Heart left ventricle (tissue), 16 donors: ENCODE measurements around the gene NINJ2. TPM values are rescaled to one million over a fixed set of nuclear protein-coding genes. Genes with fewer than 3 reads are reported as not detected.

ENCODE experiments used
- ATAC-seq, 4 donors: fragments of 200-7000 bp; cut with Tn5 transposase; one replicate each; pipeline ENCODE4 v1.9.1; 2020 to 2022; ENCODE audit warnings: moderate library complexity in 4 of 4, mild to moderate bottlenecking in 3 of 4, moderate number of reproducible peaks in 1 of 4
- DNase-seq, 5 donors: peaks; one replicate each; pipeline ENCODE4 v3.0.0-alpha.2; 2020
- H3K27ac ChIP-seq, 12 donors: fragments of 200-600 bp; sonication (generic) in 4 of 12; one replicate each; pipeline versions ENCODE4 v1.5.0 to v1.8.0; 2016 to 2022; ENCODE audit warnings: mild to moderate bottlenecking in 2 of 12
- H3K27me3 ChIP-seq, 9 donors: fragments of 200-600 bp; sonication (generic) in 2 of 9; one replicate each; pipeline versions ENCODE4 v1.5.1 to v1.8.0; 2016 to 2022; ENCODE audit warnings: mild to moderate bottlenecking in 3 of 9
- H3K36me3 ChIP-seq, 9 donors: fragments of 200-600 bp; sonication (generic) in 2 of 9; one replicate each; pipeline versions ENCODE4 v1.5.0 to v1.8.0; 2018 to 2022; ENCODE audit warnings: mild to moderate bottlenecking in 2 of 9
- H3K4me1 ChIP-seq, 12 donors: fragments of 200-600 bp; sonication (generic) in 4 of 12; one replicate each; pipeline versions ENCODE4 v1.5.0 to v1.8.0; 2016 to 2022; ENCODE audit warnings: mild to moderate bottlenecking in 3 of 12
- H3K4me3 ChIP-seq, 12 donors: fragments of 200-600 bp; sonication (generic) in 4 of 12; one replicate each; pipeline versions ENCODE4 v1.5.0 to v1.8.0; 2017 to 2022; ENCODE audit warnings: mild to moderate bottlenecking in 9 of 12, moderate library complexity in 4 of 12
- H3K9me3 ChIP-seq, 12 donors: fragments of 200-600 bp; sonication (generic) in 4 of 12; one replicate each; pipeline versions ENCODE4 v1.5.0 to v1.8.0; 2016 to 2022; ENCODE audit warnings: mild to moderate bottlenecking in 1 of 12
- POLR2A ChIP-seq, 2 donors: fragments of 450-650 bp; IDR thresholded peaks; one replicate each; pipeline ENCODE4 v1.6.1; 2017; ENCODE audit warnings: antibody characterized with exemption in 2 of 2, mild to moderate bottlenecking in 2 of 2, moderate library complexity in 2 of 2
- WGBS, 4 donors: extraction: QIAGEN DNeasy Blood & Tissue Kit in 2 of 4; methylation state at CpG; one replicate each; pipeline versions ENCODE4 v1.1.5 to v1.1.7; 2013 to 2018; 5-methylcytosine and 5-hydroxymethylcytosine counted together
- intact Hi-C, 10 donors: fragments of 100-400 bp; cut with DNase I; formaldehyde crosslinking; loops; one replicate each; pipeline versions ENCODE4 v1.11.1 to v1.14.2; 2022
- polyA plus RNA-seq, 2 donors: library from polyadenylated mRNA; stranded (reverse); fragments of 200-250 nt; gene quantifications; one replicate each; pipeline ENCODE4 v1.2.3, GENCODE V29; 2013
- total RNA-seq, 9 donors: library from RNA; depleted of rRNA in 2 of 9; stranded (reverse); fragments of >200 nt in 2 of 9; fragmentation: NEBNext Ultra II Directional in 3 of 9; extraction: Animal tissue kit (Norgen Biotek cat#: 25700) in 3 of 9; gene quantifications; one replicate each; pipeline versions ENCODE4 v1.1.0 to v1.2.4, GENCODE V29; 2016 to 2023
- TF ChIP-seq, protein P1 (sequence below), 12 donors: fragments of 200-600 bp; sonication (generic) in 4 of 12; IDR thresholded peaks; one replicate each; pipeline versions ENCODE4 v1.5.0 to v1.8.0; 2018 to 2022; ENCODE audit warnings: antibody characterized with exemption in 12 of 12, mild to moderate bottlenecking in 5 of 12
- donor health status: ischemic (EF 13 %, LVEDD 7.1; RV severe dilation, severe dysfunction).
- donor health status: healthy with polysubstance abuse.
- donor health status: DM: no; HTN: yes; CAD: no.
- donor health status: DM: no; HTN: no; CAD: no.
- donor health status: ischemic (EF 25% LVEDD 6.9; RV normal size, moderate dysfunction).
- donor health status: ischemic (EF 25% LVEDD 5.7; RV mildly dilated, moderate dysfunction).
- donor health status: healthy.
- donor health status: DM: yes; HTN: yes; CAD: no.
- donor health status: ischemic (EF 35%, LVEDD 5.7; RV mildly dilated, moderate dysfunction).
- donor health status: nonischemic (EF 11% LVEDD 7.7; RV severe dilation, severe dysfunction).
- donor health status: DM: yes; HTN: yes; CAD: no.
- donor health status: PGD.
- donor health status: ischemic (EF 29% LVEDD 5.4; RV normal size, mild dysfunction).
- donor health status: nonischemic (EF 23%, LVEDD 6.1; RV moderate dilation, normal function).

The NINJ2 gene
- total and polyA plus RNA-seq, 11 donors, result 2.8 to 15.0 (median 5.2) TPM

DNA sequence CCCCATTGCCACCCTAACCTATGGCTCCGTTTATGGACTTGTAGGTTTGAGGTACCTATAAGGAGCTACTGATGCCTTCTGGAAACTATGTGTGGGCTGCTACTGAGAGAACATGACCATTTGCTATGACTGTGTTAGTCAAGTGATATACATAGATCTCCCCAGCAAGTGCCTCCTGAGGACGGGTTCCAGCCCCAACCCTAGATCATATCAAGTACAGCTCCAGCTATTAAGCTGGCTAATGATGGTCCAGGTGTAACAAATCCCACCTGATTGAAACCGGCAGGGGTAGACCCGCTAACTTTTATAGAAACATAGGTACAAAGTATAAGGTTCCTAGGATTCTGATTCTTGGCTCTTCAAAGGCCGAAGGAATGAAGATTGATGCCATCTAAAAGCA is 23.7 kb downstream of the NINJ2 start:
- intact Hi-C loops, result no loop called here
- ATAC-seq (peak in 1 of 4 donors; percentile 7), DNase-seq (no peak)
- Histone ChIP-seq H3K4me3 (no peak overlapping the region), H3K36me3 (no peaks in the 10 kb centered on the region), H3K4me1 (peaks cover 0 to 82% (median 22%) of the 10 kb centered on the region in 12 donors), H3K27ac (peak overlapping the region in 9 of 12 donors; percentile 29 to 99 (median 46)), H3K27me3 (no peaks in the 10 kb centered on the region), H3K9me3 (no peaks in the 10 kb centered on the region)
- 83 to 88% (median 87%) methylated on average over 5 of the region's 5 CpGs for WGBS, 4 donors
- TF ChIP-seq, protein P1, sequence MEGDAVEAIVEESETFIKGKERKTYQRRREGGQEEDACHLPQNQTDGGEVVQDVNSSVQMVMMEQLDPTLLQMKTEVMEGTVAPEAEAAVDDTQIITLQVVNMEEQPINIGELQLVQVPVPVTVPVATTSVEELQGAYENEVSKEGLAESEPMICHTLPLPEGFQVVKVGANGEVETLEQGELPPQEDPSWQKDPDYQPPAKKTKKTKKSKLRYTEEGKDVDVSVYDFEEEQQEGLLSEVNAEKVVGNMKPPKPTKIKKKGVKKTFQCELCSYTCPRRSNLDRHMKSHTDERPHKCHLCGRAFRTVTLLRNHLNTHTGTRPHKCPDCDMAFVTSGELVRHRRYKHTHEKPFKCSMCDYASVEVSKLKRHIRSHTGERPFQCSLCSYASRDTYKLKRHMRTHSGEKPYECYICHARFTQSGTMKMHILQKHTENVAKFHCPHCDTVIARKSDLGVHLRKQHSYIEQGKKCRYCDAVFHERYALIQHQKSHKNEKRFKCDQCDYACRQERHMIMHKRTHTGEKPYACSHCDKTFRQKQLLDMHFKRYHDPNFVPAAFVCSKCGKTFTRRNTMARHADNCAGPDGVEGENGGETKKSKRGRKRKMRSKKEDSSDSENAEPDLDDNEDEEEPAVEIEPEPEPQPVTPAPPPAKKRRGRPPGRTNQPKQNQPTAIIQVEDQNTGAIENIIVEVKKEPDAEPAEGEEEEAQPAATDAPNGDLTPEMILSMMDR (IDR thresholded peaks at IDR 0.05), result no peak
- TF ChIP-seq POLR2A (IDR thresholded peaks at IDR 0.05), result no peak

GRCh38 chr12:638953-639557 is 24.2 kb downstream of the NINJ2 start:
- Histone ChIP-seq H3K27ac (peak overlapping the region in 8 of 12 donors; percentile 29 to 99 (median 52)), H3K4me1 (peaks cover 0 to 82% (median 17%) of the 10 kb centered on the region in 12 donors), H3K27me3 (no peaks in the 10 kb centered on the region), H3K9me3 (no peaks in the 10 kb centered on the region), H3K36me3 (no peaks in the 10 kb centered on the region), H3K4me3 (no peak overlapping the region)
- no peak for DNase-seq
- 52 to 59% (median 54%) methylated on average over 3 of the region's 3 CpGs for WGBS, 4 donors
- TF ChIP-seq POLR2A (IDR thresholded peaks at IDR 0.05), result no peak
- TF ChIP-seq, protein P1 (IDR thresholded peaks at IDR 0.05), result no peak
- no peak for ATAC-seq
- intact Hi-C loops, result no loop called here

GRCh38 chr12:636632-637031 is 26.6 kb downstream of the NINJ2 start:
- Histone ChIP-seq H3K4me1 (peaks cover 0 to 87% (median 23%) of the 10 kb centered on the region in 12 donors), H3K4me3 (no peak overlapping the region), H3K27ac (peak overlapping the region in 1 of 12 donors; percentile 86), H3K36me3 (no peaks in the 10 kb centered on the region), H3K27me3 (no peaks in the 10 kb centered on the region), H3K9me3 (no peaks in the 10 kb centered on the region)
- 82 to 93% (median 86%) methylated on average over 4 of the region's 4 CpGs for WGBS, 4 donors
- TF ChIP-seq, protein P1 (IDR thresholded peaks at IDR 0.05), result no peak
- TF ChIP-seq POLR2A (IDR thresholded peaks at IDR 0.05), result no peak
- ATAC-seq (no peak), DNase-seq (no peak)
- intact Hi-C loops, result no loop called here

DNA sequence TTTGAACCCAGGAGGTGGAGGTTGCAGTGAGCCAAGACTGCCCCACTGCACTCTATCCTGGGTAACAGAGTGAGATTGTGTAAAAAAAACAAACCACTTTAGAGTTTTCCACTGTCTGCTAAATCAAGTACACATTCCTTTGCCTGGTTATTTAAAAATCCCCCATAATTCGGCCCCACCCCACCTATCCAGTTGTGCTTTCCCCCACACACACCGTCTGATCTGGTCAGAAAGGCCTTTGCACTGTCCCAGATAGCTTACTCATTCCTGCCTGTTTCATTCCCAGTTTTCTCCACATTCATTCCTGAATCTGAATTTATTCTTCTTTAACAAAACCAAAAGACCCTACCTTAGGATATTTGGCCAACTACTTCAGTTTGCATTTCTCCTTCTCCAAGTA is 29.5 kb downstream of the NINJ2 start:
- DNase-seq (no peak), ATAC-seq (no peak)
- TF ChIP-seq, protein P1 (IDR thresholded peaks at IDR 0.05), result no peak
- no peak for TF ChIP-seq POLR2A (IDR thresholded peaks at IDR 0.05)
- H3K4me1 ChIP-seq, result peaks cover 0 to 86% (median 29%) of the 10 kb centered on the region in 12 donors
- no peaks in the 10 kb centered on the region for H3K27me3 ChIP-seq
- H3K9me3 ChIP-seq, result no peaks in the 10 kb centered on the region
- intact Hi-C loops, result no loop called here
- peak overlapping the region in 9 of 12 donors; percentile 20 to 92 (median 86) for H3K27ac ChIP-seq
- no peaks in the 10 kb centered on the region for H3K36me3 ChIP-seq
- no peak overlapping the region for H3K4me3 ChIP-seq
- WGBS, 4 donors, result 71 to 84% (median 81%) methylated on average over 2 of the region's 2 CpGs
